K562 (cell line): ENCODE data around the gene CSF3. TPM values are rescaled to one million over a fixed set of nuclear protein-coding genes. Genes with fewer than 3 reads are reported as not detected.

Experiments
- CTBP1 ChIP-seq: fragments of 450-650 bp; IDR thresholded peaks from 2 replicates; pipeline ENCODE4 v1.6.1; 2016; ENCODE audit warnings: borderline replicate concordance
- ZC3H4 ChIP-seq: sonication (generic); formaldehyde crosslinking; IDR thresholded peaks from 2 replicates; pipeline ENCODE4 v1.9.0; 2021; ENCODE audit warnings: missing genetic modification reagents, borderline replicate concordance
- ZNF175 ChIP-seq: fragments of 200-800 bp; sonication (Bioruptor generic); IDR thresholded peaks from 2 replicates; pipeline ENCODE4 v1.6.1; 2016; ENCODE audit warnings: low read depth, mild to moderate bottlenecking, missing genetic modification characterization, missing compliant biosample characterization
- ZNF197 ChIP-seq: fragments of 200-800 bp; sonication (Bioruptor generic); IDR thresholded peaks from 2 replicates; pipeline ENCODE4 v1.6.1; 2016; ENCODE audit warnings: low read depth, missing genetic modification characterization, missing compliant biosample characterization
- ZNF75A ChIP-seq: fragments of 450-650 bp; formaldehyde crosslinking; IDR thresholded peaks from 2 replicates; pipeline ENCODE4 v1.4.0; 2020; ENCODE audit warnings: mild to moderate bottlenecking
- polyA plus RNA-seq, 8 experiments: library from polyadenylated mRNA; depleted of rRNA in 4 of 8; stranded (reverse) in 5 of 8; unstranded in 3 of 8; fragments of >200 nt; fragmentation: Nextera tagmentation in 2 of 8; fragmentation: Illumina TruSeq in 1 of 8; extraction: Ambion mirVana in 2 of 8; extraction: Trizol in 1 of 8; gene quantifications; 2 replicates each; pipeline versions ENCODE4 v1.2.1 to v1.2.3, GENCODE V29; 2011 to 2014; ENCODE audit warnings: inconsistent platforms in 1 of 8, missing spikeins in 1 of 8
- total RNA-seq, 7 experiments: library from RNA; depleted of rRNA in 6 of 7; stranded (reverse); fragments of >200 nt in 6 of 7; fragmentation: Illumina TruSeq in 2 of 7; extraction: Trizol in 2 of 7; gene quantifications; 2 replicates each; pipeline versions ENCODE4 v1.2.1 to v1.2.3, GENCODE V29; 2011 to 2021; ENCODE audit warnings: low replicate concordance in 1 of 7
- TF ChIP-seq, protein P1 (sequence below), 2 experiments: IDR thresholded peaks in 1 of 2; conservative IDR thresholded peaks in 1 of 2; 2 replicates each; pipeline ENCODE4 v1.6.1; 2016; ENCODE audit warnings: low read depth in 2 of 2, mild to moderate bottlenecking in 1 of 2, missing compliant biosample characterization in 1 of 2, missing genetic modification characterization in 1 of 2, moderate library complexity in 1 of 2
- TF ChIP-seq, protein P2 (sequence below): sonication (generic); formaldehyde crosslinking; IDR thresholded peaks from 2 replicates; pipeline ENCODE4 v1.9.0; 2022; ENCODE audit warnings: mild to moderate bottlenecking, missing genetic modification reagents

CSF3 gene
- total and polyA plus RNA-seq, 9 of the 15 experiments (the other 6 are each of a cell fraction or from before 2014, with no cell fraction given) = 0.19 TPM; not detected in 8

- TF ChIP-seq CTBP1 (peak; percentile 44; the same call in 1 of the 2 replicates), ZNF197 (CRISPR knock-in tag) (no peak), ZNF75A (CRISPR knock-in tag) (no peak), ZNF175 (0 out of 2 replicates have a peak, but pooled peaks have one; percentile 26), ZC3H4 (CRISPR knock-in tag) (0 out of 2 replicates have a peak, but pooled peaks have one; percentile 51)
- TF ChIP-seq, protein P1, sequence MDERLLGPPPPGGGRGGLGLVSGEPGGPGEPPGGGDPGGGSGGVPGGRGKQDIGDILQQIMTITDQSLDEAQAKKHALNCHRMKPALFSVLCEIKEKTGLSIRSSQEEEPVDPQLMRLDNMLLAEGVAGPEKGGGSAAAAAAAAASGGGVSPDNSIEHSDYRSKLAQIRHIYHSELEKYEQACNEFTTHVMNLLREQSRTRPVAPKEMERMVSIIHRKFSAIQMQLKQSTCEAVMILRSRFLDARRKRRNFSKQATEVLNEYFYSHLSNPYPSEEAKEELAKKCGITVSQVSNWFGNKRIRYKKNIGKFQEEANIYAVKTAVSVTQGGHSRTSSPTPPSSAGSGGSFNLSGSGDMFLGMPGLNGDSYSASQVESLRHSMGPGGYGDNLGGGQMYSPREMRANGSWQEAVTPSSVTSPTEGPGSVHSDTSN (CRISPR knock-in tag; IDR thresholded peaks at IDR 0.05; ENCODE audit: low read depth) = no peak
- TF ChIP-seq, protein P1 (tag; conservative IDR thresholded peaks at IDR 0.05; ENCODE audit: low read depth) = no peak
- TF ChIP-seq, protein P2, sequence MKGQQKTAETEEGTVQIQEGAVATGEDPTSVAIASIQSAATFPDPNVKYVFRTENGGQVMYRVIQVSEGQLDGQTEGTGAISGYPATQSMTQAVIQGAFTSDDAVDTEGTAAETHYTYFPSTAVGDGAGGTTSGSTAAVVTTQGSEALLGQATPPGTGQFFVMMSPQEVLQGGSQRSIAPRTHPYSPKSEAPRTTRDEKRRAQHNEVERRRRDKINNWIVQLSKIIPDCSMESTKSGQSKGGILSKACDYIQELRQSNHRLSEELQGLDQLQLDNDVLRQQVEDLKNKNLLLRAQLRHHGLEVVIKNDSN (CRISPR knock-in tag) = 0 out of 2 replicates have a peak, but pooled peaks have one; percentile 10
- TF ChIP-seq, all 486 proteins: peak for 42
Observed at GRCh38 chr17:40063187-40063771, 48.0 kb downstream of the CSF3 start (continued).
